HG03342 (cell line): ENCODE results near the gene ILDR1.

ENCODE experiments used
- ATAC-seq: cut with Tn5 transposase; IDR thresholded peaks from one replicate; pipeline ENCODE4 v1.9.1; 2021; ENCODE audit warnings: mild to moderate bottlenecking, moderate library complexity; ENCODE audit not compliant: unreplicated experiment

Gene ILDR1

GRCh38 chr3:122021037-122021436, 1.0 kb downstream of the ILDR1 start:
- ATAC-seq, result no peak

GRCh38 chr3:122019493-122019892, 2.6 kb downstream of the ILDR1 start:
- ATAC-seq, result no peak

DNA sequence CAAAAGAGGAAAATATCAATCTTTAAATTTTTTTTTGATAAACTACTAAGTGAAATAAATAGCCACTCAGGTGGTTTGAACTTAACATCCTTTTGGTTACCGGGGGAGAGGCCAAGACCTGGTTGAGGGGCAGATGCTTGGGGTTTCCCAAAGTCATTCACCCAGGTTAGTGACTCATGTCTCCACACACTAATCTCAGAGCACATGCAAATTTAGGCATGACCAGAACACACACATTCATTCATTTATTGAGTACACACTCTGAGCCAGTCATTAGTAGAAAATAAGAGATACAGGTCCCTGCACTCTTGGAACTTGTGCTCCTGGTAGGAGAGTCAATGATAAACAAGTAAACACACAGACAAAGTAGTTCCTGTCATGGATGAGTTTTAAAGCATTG, 7.3 kb downstream of the ILDR1 start:
- peak; percentile 85 for ATAC-seq

DNA sequence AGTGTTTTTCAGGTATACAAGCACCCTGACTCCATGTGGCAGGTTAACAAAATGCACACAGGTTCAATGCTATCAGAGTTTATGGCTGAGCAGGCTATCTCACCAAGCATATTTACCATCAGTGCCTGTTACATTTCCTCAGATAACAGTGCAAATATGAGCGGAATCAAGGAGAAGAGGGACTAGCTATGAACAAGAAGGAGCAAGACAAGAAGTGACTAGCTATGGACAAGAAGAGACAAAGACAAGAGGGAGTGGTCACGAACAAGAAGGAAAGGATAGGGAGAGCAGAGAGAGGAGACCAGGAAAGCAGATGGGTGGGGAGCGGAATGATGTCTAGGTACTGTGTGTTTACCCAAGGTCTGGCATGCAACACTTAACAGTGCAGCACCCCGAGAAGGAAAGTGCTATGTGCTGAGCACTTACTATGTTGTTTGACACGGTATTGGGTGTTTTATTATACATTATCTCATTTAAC, 8.6 kb downstream of the ILDR1 start:
- ATAC-seq, result no peak

- ATAC-seq, result no peak
Observed at GRCh38 chr3:122012821-122013220, 9.2 kb downstream of the ILDR1 start.

- ATAC-seq, result no peak
Observed at GRCh38 chr3:122011396-122011795, 10.7 kb downstream of the ILDR1 start.

DNA sequence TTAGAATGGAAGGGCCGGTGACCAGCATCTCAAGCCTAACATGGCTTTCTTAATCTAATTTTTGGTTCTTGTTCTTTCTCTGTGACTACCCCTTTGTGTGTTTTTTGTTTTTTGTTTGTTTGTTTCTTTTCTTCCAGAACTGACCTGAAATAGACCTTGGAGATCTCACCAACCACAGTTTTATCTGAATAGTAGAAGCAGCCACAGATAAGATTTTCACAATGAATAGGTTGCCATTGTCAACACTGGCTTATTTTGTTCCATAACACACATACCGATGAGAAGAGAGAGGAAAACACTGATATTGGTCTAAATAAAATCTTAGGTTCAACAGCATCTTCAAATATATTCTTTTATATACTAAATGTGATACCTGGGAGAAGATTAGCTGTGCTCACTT, 11.5 kb downstream of the ILDR1 start:
- ATAC-seq, result no peak

DNA sequence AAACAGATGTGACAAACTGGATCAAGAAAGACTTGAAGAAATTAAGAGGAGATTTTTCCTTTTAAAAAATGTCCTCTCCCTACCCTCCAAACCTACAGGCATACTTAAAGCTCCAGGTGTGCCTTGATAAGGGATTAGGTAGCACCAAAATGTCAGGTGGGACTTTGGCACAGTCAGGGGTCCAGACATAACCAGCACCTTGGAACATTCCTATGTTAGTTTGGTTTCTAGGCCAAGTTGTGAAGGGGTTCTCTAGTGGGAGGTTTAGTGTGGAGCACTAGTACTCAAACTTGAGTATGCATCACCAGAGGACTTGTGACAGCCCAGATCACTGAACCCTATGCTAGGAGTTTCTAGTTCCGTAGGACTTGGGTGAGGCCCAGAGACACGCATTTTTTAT, 13.9 kb downstream of the ILDR1 start:
- no peak for ATAC-seq

DNA sequence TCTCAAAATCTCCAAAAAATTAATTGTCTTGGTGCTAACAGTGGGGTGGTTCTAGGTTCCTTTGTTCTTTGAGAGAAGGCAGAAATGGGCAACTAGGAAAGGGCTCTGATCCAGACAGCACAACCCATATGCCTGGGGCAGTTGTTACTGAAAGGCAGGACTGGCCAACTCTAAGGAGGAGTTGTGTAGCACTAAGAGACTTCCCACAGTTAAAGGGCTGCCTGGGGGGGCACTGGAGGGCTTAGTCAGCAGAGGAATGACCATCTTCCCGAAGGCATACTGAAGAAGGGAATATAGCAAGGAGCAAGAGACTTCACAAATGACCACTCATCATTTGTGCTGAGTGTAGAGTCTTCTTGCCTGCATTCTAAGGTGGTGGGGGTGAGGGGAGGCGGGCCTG, 15.8 kb downstream of the ILDR1 start:
- ATAC-seq, result no peak

DNA sequence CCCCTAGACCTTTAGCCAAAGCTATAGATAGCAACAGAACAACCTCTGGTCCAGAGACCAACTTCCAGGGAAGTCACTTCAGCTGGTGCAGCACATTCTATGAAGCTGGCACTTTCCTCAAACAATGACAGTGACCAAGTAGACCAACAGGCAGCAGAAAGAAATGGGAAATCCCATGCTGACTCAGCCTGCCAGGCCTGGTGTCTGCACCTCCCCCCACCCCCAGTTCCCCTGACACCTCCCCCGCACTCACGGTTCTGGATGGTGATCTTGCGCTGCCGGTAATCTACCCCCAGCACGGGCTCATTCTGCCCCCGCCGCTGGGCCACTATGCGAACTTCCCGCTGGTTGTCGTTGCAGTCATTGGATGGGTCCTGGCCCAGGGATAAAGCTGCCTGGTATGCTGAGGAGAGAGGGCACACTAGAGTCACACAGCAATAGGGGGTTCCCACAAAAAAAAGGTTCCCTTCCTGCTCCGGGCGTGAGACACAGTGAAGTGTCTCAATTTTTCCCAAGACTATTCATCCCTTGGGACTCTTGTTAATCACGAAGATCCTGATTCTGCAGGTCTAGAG, 17.0 kb downstream of the ILDR1 start:
- peak; percentile 37 for ATAC-seq

GRCh38 chr3:122004107-122004506, 17.9 kb downstream of the ILDR1 start:
- no peak for ATAC-seq

GRCh38 chr3:122003606-122004005, 18.4 kb downstream of the ILDR1 start:
- ATAC-seq, result no peak

DNA sequence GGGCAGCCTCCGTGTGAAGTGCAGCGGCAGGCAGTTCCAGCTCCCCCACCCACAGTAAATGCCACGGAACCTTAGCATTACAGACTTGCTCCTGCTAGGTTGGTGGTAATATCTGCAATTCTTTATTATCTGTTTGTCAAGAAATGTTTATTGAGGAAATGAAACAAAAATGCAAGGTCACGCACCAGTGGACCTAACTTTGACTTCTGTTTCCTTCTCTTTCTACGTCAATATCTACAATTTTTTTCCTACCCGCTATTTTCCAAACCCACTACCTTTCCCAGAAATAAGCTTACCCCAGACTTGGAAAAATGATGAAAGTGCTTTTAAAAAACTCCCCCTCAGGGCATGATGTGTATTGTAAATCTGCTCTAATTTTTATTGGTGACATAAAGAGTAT, 18.9 kb downstream of the ILDR1 start:
- no peak for ATAC-seq

DNA sequence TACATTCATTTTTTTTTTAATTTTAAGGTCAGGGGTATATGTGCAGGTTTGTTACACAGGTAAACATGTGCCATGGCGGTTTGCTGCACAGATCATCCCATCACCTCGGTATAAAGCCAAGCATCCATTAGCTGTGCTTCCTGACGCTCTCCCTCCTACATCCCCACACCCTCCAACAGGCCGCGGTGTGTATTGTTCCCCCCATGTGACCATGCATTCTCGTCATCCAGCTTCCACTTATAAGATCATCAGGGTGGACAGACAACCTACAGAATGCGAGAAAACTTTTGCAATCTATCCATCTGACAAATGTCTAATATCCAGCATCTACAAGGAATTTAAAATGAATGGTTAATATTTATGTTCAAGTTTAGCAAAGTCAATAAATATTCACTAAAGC, 19.4 kb downstream of the ILDR1 start:
- ATAC-seq, result no peak

DNA sequence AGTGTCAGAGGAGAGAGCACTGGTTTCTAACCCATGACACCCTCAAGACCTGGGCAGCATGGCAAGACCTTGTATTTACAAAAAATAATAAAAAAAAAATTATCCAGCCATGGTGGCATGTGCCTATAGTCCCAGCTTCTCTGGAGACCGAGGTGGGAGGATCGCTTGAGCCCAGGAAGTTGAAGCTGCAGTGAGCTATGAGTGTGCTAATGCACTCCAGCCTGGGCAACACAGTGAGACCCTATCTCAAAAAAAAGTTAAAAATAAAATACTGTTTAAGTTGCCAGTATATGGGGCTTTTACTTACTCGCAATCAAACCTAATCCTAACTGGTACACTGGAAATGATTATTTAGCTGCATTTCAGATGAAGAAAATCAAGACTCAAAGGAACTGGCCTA, 20.2 kb downstream of the ILDR1 start:
- no peak for ATAC-seq

DNA sequence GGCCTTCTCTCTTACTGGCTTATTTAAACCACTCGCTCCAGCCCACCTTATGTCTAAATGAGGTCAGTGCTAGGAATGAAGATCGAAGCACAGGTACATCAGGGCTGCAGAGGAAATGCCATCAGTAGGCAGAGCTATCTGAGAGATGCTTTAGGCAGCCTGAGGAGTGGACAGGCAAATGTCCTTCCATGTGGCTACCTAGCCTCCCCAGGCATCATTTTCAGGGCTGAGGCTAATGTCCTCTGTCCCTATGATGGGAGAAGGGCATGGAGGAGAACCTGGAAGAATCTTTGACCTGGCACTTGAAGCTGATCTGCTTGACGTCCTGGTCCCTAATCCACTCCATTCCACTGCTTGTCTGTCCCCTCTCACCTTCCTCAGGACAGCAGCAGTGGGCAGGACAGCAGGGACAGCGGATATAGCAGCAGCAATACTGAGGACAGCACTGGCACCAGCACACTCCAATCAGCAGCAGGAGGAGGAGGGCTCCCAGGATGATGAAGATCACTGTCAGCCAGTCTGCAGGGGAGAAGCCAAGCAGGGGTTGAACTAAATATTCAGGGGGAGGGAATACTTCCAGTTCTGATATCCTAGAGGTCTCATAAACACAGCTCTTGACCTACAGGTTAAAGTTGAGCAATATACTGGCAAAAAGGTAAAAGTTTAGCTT, 21.0 kb downstream of the ILDR1 start:
- ATAC-seq, result no peak

DNA sequence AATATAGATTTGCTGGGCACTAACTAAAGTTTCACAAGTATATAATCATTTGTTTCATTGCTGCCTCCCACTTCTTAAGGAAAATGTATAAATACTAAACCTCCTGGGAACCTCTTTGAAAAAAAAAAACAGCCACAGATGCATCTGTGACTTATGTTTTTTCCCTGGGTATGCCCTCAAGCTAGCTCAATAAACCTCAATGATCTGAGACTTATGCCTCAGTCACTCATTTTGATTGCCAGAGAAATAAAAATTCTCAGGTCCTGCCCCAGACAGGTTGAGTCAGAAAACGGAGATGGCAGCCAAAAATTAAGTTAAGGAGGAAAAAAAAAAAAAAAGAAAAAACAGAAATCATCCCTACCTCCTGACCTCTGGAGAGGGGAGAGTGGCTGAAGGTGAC, 22.1 kb downstream of the ILDR1 start:
- ATAC-seq, result no peak

DNA sequence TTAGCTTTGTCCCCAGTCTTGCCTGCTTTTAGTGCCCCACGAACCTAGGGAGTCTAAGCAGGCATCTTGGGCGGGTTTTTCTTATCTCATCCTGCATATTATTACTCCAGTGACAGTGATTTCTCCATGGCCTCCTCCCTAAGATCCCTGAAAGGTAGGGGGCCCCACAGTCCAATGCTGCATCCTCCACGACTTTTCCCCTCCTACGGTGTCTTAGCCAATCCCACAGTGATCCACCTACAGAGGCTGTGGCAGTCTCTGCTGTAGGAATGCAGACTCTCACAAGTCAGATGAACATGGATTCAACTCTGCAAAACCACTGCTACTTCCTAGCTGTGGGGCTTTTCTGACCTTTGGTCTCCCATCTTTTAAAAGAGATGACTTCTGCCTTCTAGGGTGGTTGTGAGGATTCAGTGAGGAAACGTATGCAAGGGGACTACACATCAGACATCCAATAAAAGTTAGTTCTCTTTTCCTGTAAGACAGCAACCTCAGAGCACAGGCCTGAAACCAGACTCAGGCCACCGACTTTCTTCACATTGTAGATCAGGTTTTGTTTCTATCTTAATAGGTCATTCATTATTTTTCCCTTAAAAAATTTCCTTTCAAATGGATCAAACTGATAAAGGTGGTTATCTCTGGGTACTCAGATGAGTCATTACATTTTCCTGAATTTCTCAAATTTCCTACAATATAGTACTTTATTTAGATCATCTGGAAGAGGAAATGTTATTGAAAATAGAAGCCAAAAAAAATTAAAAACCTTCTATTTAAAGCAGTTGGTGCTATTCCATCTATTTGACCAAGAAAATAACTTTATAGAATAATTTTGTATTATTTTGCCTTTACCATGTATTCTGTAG, 23.2 kb downstream of the ILDR1 start:
- ATAC-seq, result peak; percentile 32

- peak; percentile 42 for ATAC-seq
Observed at GRCh38 chr3:121998030-121998580, 23.9 kb downstream of the ILDR1 start.

DNA sequence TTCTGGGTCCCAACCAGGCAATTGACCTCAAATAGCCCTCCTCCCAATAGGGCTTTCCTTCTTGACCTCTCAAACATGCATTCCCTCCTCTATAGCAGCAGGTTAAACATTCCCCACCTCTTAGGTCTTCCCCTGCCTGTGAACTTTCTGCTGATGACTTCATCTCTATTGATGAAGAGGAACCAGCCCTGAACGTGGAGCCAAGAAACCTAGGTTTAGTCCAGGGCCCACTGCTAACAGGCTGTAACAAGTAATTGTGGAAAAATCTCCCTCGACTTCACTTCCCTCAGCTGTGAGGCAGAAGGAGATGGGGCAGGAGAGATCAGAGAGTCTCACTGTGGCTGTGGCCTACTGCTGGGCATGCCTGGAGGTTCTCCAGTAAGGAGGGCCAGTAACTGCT, 24.7 kb downstream of the ILDR1 start:
- ATAC-seq, result no peak

- no peak for ATAC-seq
Observed at GRCh38 chr3:121996441-121996840, 25.6 kb downstream of the ILDR1 start.
